Gastroesophageal sphincter (tissue), 3 donors: ENCODE results near the gene TMEM175.

Experiments
- EP300 ChIP-seq: sonication (generic); formaldehyde crosslinking; IDR thresholded peaks from one replicate; pipeline ENCODE4 v1.6.1; 2017; ENCODE audit warnings: antibody characterized with exemption, mild to moderate bottlenecking
- POLR2A ChIP-seq, 2 donors: fragments of 450-650 bp; IDR thresholded peaks; one replicate each; pipeline ENCODE4 v1.6.1; 2017; ENCODE audit warnings: antibody characterized with exemption in 2 of 2, mild to moderate bottlenecking in 2 of 2, moderate library complexity in 1 of 2
- TF ChIP-seq, protein P1 (sequence below), 4 experiments: fragments of 200-600 bp in 2 of 4; fragments of 450-650 bp in 2 of 4; sonication (generic) in 1 of 4; IDR thresholded peaks; one replicate each; pipeline ENCODE4 v1.5.1; 2017 to 2019; ENCODE audit warnings: antibody characterized with exemption in 4 of 4, mild to moderate bottlenecking in 2 of 4, moderate library complexity in 2 of 4

DNA sequence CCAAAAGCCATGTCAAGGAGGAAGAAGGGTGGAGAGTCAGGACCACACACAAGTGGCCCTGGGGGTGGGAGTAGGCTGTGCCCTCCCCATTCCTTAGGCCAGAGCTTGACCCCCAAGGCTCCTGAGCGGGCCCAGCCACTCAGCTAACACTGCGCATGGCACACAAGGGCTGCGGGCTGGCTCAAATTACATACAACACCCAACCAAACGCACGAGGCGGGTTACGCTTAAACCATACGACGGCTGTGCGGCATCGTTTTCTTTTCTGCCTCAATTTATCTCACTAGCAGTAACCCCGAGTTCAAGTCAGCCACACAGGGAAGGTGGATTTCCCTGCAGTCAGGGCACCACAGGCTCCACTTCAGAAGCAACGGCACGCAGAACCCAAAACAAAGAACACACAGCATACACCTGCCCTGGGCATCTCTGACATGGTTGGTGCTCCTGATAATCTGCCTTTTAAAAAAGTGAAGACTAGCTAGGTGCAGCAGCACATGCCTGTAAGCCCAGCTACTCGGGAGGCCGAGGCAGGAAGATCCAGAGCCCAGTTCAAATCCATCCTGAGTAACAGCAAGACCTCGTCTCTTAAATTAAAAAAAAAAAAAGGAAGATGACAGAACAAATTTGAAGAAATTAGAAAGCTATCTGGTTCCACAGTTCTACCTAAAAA, 3.0 kb upstream of the TMEM175 start:
- TF ChIP-seq, protein P1, sequence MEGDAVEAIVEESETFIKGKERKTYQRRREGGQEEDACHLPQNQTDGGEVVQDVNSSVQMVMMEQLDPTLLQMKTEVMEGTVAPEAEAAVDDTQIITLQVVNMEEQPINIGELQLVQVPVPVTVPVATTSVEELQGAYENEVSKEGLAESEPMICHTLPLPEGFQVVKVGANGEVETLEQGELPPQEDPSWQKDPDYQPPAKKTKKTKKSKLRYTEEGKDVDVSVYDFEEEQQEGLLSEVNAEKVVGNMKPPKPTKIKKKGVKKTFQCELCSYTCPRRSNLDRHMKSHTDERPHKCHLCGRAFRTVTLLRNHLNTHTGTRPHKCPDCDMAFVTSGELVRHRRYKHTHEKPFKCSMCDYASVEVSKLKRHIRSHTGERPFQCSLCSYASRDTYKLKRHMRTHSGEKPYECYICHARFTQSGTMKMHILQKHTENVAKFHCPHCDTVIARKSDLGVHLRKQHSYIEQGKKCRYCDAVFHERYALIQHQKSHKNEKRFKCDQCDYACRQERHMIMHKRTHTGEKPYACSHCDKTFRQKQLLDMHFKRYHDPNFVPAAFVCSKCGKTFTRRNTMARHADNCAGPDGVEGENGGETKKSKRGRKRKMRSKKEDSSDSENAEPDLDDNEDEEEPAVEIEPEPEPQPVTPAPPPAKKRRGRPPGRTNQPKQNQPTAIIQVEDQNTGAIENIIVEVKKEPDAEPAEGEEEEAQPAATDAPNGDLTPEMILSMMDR (IDR thresholded peaks at IDR 0.05): no peak
- TF ChIP-seq EP300 (no peak), POLR2A (IDR thresholded peaks at IDR 0.05) (no peak)
